ENCODE results near the gene RREB1.

- TF ChIP-seq CTCF (IDR thresholded peaks at IDR 0.05) (no peak), EP300 (IDR thresholded peaks at IDR 0.05; ENCODE audit: low read depth) (no peak), POLR2A (IDR thresholded peaks at IDR 0.05) (no peak), POLR2AphosphoS5 (IDR thresholded peaks at IDR 0.05) (no peak)
Observed at GRCh38 chr6:7132398-7133035, 24.8 kb downstream of the RREB1 start.

Data from transverse colon (tissue), 4 donors.